ENCODE data around the gene PTTG1. TPM values are rescaled to one million over a fixed set of nuclear protein-coding genes. Genes with fewer than 3 reads are reported as not detected.
A peak's percentile ranks its signal among the peaks of the same experiment; 100 is the strongest.

PTTG1 gene
- total and polyA plus RNA-seq, 2 donors (not counting 1 experiment from before 2014, with no cell fraction given): 8.1 to 15.4 TPM

DNA sequence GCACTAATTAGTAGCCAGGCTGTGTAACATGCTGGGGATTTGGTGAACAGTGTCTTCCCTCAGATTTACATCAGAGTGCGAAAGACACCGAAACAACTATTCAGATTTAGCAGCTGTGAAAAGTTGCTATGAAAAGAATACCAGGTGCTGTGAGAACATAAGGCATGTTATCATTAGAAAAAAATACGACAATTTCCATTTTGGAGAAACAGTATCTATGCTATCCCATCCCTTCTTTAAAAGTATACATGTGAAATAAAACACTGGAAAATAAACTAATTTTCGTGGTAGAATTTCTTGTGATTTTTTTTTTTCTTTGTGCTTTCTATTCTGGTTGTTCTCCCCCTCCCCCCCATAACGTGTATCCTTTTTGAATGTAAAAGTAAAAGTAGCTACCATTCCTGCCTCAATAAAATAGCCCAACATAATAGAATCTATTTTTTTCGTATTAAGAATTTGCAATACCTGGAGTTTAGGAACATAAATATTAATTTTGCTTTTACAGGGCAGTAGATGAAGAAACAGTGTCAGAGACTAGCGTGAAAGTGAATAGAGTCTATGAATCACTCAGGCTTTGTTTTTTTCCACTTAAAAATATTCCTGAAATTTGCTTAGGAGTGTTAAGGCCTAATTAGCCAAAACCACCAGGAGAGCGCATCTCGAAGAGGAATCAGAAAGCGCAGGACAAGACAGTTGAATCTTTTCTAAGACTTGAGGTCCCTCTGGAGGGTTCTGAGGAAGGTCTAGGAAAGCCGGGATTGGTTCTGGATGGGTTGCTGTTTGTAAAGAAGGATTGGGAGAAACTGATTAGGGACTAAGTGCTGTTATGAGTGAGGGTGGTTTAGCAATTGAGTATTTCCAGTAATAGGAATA lies 2.0 kb upstream of the PTTG1 start:
- POLR2A ChIA-PET: interaction anchor here (0.6 to 1.5 kb wide), 4 partner anchors 19 to 646 kb away, joined by 3 to 7 read pairs (median 5); no protein-coding TSS in a partner anchor
- H3K79me2 ChIP-seq (ENCODE audit: control insufficient read depth, insufficient read depth, low read length): peaks cover 40% of the 10 kb centered on the region
- ATAC-seq (ENCODE audit: low read depth) (no peak), DNase-seq (no peak)
- intact Hi-C loops (cut with micrococcal nuclease): loop anchor here (1.0 to 10.0 kb wide), 6 partner anchors 13 to 1212 kb away; partner anchors contain the start of genes PWWP2A, RNF145 and TTC1
- peaks cover 72% of the 10 kb centered on the region for H3K4me1 Mint-ChIP-seq
- H3K4me2 ChIP-seq (replicated peaks; ENCODE audit: low read depth, low read length, poor library complexity, severe bottlenecking): peak overlapping the region; percentile 80
- peak overlapping the region; percentile 95 for H3K27ac ChIP-seq (ENCODE audit: low read length in 2 of 2)
- H3K27me3 ChIP-seq (replicated peaks in 1 of 4; ENCODE audit: control extremely low read depth in 1 of 4, control insufficient read depth in 3 of 4, insufficient read depth in 4 of 4, low read length in 3 of 4): no peaks in the 10 kb centered on the region
- no peaks in the 10 kb centered on the region for H3K27me3 Mint-ChIP-seq
- peak overlapping the region; percentile 92 for H3K4me3 Mint-ChIP-seq
- H3K4me3 ChIP-seq (ENCODE audit: control extremely low read depth in 1 of 5, extremely low read depth in 1 of 5, insufficient read depth in 1 of 5, low read depth in 2 of 5, low read length in 4 of 5): peak overlapping the region; percentile 72 to 99 (median 95)
- peak overlapping the region; percentile 30 for H2AFZ ChIP-seq (ENCODE audit: insufficient read depth, low read depth, low read length, poor library complexity, severe bottlenecking)
- H3K27ac Mint-ChIP-seq: peak overlapping the region; percentile 91
- H3K4me1 ChIP-seq (ENCODE audit: control insufficient read depth in 2 of 2, insufficient read depth in 2 of 2, low read length in 2 of 2): peaks cover 33 to 42% of the 10 kb centered on the region in 2 donors
- no peaks in the 10 kb centered on the region for H3K9me3 ChIP-seq (ENCODE audit: control extremely low read depth in 1 of 3, control insufficient read depth in 2 of 3, insufficient read depth in 1 of 3, low read length in 2 of 3)
- H4K20me1 ChIP-seq (ENCODE audit: control insufficient read depth, insufficient read depth, low read length, poor library complexity, severe bottlenecking): no peaks in the 10 kb centered on the region
- peak overlapping the region; percentile 95 for H3K9ac ChIP-seq (ENCODE audit: low read length)
- TF ChIP-seq, protein P1, sequence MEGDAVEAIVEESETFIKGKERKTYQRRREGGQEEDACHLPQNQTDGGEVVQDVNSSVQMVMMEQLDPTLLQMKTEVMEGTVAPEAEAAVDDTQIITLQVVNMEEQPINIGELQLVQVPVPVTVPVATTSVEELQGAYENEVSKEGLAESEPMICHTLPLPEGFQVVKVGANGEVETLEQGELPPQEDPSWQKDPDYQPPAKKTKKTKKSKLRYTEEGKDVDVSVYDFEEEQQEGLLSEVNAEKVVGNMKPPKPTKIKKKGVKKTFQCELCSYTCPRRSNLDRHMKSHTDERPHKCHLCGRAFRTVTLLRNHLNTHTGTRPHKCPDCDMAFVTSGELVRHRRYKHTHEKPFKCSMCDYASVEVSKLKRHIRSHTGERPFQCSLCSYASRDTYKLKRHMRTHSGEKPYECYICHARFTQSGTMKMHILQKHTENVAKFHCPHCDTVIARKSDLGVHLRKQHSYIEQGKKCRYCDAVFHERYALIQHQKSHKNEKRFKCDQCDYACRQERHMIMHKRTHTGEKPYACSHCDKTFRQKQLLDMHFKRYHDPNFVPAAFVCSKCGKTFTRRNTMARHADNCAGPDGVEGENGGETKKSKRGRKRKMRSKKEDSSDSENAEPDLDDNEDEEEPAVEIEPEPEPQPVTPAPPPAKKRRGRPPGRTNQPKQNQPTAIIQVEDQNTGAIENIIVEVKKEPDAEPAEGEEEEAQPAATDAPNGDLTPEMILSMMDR (IDR thresholded peaks at IDR 0.05): no peak
- no peak for TF ChIP-seq EZH2 (IDR thresholded peaks at IDR 0.05; ENCODE audit: borderline replicate concordance, insufficient read depth, low read depth, low read length, poor library complexity, severe bottlenecking)
- CTCF ChIA-PET: interaction anchor here (0.7 to 3.5 kb wide), 5 partner anchors 10 to 412 kb away, joined by 3 to 57 read pairs (median 6); no protein-coding TSS in a partner anchor
- H3K9me3 Mint-ChIP-seq (ENCODE audit: insufficient read depth): no peaks in the 10 kb centered on the region
- H3K36me3 ChIP-seq (replicated peaks in 1 of 2; ENCODE audit: control extremely low read depth in 1 of 2, control insufficient read depth in 1 of 2, extremely low read depth in 1 of 2, insufficient read depth in 2 of 2, low read length in 1 of 2): peaks cover 0 to 11% of the 10 kb centered on the region in 2 experiments
- 86% methylated on average over 4 of the region's 11 CpGs for WGBS (ENCODE audit: insufficient coverage)

GRCh38 chr5:160420331-160420610 lies 1.4 kb upstream of the PTTG1 start:
- no peak for DNase-seq
- Histone ChIP-seq H3K27me3 (replicated peaks in 1 of 4; ENCODE audit: control extremely low read depth in 1 of 4, control insufficient read depth in 3 of 4, insufficient read depth in 4 of 4, low read length in 3 of 4) (no peaks in the 10 kb centered on the region), H4K20me1 (ENCODE audit: control insufficient read depth, insufficient read depth, low read length, poor library complexity, severe bottlenecking) (no peaks in the 10 kb centered on the region), H3K9me3 (ENCODE audit: control extremely low read depth in 1 of 3, control insufficient read depth in 2 of 3, insufficient read depth in 1 of 3, low read length in 2 of 3) (no peaks in the 10 kb centered on the region), H3K4me2 (replicated peaks; ENCODE audit: low read depth, low read length, poor library complexity, severe bottlenecking) (peak overlapping the region; percentile 80), H3K4me1 (ENCODE audit: control insufficient read depth in 2 of 2, insufficient read depth in 2 of 2, low read length in 2 of 2) (peaks cover 38 to 48% of the 10 kb centered on the region in 2 donors), H3K4me3 (ENCODE audit: control extremely low read depth in 1 of 5, extremely low read depth in 1 of 5, insufficient read depth in 1 of 5, low read depth in 2 of 5, low read length in 4 of 5) (peak overlapping the region in 1 of 5 experiments; percentile 92), H3K9ac (ENCODE audit: low read length) (peak overlapping the region; percentile 95), H2AFZ (ENCODE audit: insufficient read depth, low read depth, low read length, poor library complexity, severe bottlenecking) (peak overlapping the region; percentile 30), H3K36me3 (replicated peaks in 1 of 2; ENCODE audit: control extremely low read depth in 1 of 2, control insufficient read depth in 1 of 2, extremely low read depth in 1 of 2, insufficient read depth in 2 of 2, low read length in 1 of 2) (peaks cover 0 to 9% of the 10 kb centered on the region in 2 experiments), H3K27ac (ENCODE audit: low read length in 2 of 2) (peak overlapping the region; percentile 95), H3K79me2 (ENCODE audit: control insufficient read depth, insufficient read depth, low read length) (peaks cover 40% of the 10 kb centered on the region)
- Mint-ChIP-seq H3K27ac (peak overlapping the region; percentile 87), H3K9me3 (ENCODE audit: insufficient read depth) (no peaks in the 10 kb centered on the region), H3K4me1 (peaks cover 76% of the 10 kb centered on the region), H3K4me3 (peak overlapping the region; percentile 92), H3K27me3 (no peaks in the 10 kb centered on the region)
- POLR2A ChIA-PET: interaction anchor here (1.5 kb wide), 1 partner anchor 19 kb away, joined by 7 read pairs; no protein-coding TSS in a partner anchor
- ATAC-seq (ENCODE audit: low read depth): no peak
- intact Hi-C loops (cut with micrococcal nuclease): no loop called here
- TF ChIP-seq, protein P1 (IDR thresholded peaks at IDR 0.05): no peak
- no peak for TF ChIP-seq EZH2 (IDR thresholded peaks at IDR 0.05; ENCODE audit: borderline replicate concordance, insufficient read depth, low read depth, low read length, poor library complexity, severe bottlenecking)
- CTCF ChIA-PET: interaction anchor here (1.5 to 3.5 kb wide), 3 partner anchors 9 to 47 kb away, joined by 6 to 57 read pairs (median 7); no protein-coding TSS in a partner anchor

Data from B cell (primary cell).